Measurements from ENCODE around the gene TMPRSS11B. TPM values are rescaled to one million over a fixed set of nuclear protein-coding genes. Genes with fewer than 3 reads are reported as not detected.

Gene TMPRSS11B
- total and polyA plus RNA-seq, 2 of the 13 experiments (the other 11 are each of a cell fraction or from before 2014, with no cell fraction given) = not detected

DNA sequence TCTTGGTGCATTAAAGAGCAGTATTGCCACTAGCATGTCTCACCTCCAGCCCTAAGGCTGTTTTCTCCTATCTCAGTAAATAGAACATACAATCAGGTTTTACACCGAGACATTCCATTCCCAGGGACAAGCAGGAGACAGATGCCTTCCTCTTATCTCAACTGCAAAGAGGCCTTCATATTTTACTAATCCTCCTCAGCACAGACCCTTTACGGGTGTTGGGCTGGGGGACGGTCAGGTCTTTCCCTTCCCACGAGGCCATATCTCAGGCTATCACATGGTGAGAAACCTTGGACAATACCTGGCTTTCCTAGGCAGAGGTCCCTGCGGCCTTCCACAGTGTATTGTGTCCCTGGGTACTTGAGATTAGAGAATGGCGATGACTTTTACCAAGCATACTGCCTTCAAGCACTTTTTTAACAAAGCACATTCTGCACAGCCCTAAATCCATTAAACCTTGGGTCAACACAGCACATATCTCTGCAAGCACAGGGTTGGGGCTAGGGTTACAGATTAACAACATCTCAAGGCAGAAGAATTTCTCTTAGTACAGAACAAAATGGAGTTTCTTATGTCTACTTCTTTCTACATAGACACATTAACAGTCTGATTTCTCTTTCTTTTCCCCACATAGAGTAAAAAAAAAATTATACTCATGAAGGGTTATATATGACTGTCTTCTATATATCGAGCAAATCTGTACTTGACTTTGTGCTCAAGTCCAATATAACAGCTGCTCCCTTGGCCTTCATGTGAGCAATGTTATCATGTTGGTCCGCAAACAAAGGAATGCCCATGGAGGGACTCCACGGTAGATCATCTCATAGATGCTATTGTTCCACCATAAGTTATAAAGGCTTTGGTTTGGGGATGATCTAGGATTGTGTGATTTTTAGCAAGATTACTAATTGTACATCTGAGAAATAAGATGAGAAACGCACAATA lies 36.6 kb upstream of the TMPRSS11B start (continued):
- TF ChIP-seq, protein P1, sequence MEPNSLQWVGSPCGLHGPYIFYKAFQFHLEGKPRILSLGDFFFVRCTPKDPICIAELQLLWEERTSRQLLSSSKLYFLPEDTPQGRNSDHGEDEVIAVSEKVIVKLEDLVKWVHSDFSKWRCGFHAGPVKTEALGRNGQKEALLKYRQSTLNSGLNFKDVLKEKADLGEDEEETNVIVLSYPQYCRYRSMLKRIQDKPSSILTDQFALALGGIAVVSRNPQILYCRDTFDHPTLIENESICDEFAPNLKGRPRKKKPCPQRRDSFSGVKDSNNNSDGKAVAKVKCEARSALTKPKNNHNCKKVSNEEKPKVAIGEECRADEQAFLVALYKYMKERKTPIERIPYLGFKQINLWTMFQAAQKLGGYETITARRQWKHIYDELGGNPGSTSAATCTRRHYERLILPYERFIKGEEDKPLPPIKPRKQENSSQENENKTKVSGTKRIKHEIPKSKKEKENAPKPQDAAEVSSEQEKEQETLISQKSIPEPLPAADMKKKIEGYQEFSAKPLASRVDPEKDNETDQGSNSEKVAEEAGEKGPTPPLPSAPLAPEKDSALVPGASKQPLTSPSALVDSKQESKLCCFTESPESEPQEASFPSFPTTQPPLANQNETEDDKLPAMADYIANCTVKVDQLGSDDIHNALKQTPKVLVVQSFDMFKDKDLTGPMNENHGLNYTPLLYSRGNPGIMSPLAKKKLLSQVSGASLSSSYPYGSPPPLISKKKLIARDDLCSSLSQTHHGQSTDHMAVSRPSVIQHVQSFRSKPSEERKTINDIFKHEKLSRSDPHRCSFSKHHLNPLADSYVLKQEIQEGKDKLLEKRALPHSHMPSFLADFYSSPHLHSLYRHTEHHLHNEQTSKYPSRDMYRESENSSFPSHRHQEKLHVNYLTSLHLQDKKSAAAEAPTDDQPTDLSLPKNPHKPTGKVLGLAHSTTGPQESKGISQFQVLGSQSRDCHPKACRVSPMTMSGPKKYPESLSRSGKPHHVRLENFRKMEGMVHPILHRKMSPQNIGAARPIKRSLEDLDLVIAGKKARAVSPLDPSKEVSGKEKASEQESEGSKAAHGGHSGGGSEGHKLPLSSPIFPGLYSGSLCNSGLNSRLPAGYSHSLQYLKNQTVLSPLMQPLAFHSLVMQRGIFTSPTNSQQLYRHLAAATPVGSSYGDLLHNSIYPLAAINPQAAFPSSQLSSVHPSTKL (CRISPR knock-in tag; IDR thresholded peaks at IDR 0.05) = peak; percentile 44; the same call in 1 of the 2 replicates

DNA sequence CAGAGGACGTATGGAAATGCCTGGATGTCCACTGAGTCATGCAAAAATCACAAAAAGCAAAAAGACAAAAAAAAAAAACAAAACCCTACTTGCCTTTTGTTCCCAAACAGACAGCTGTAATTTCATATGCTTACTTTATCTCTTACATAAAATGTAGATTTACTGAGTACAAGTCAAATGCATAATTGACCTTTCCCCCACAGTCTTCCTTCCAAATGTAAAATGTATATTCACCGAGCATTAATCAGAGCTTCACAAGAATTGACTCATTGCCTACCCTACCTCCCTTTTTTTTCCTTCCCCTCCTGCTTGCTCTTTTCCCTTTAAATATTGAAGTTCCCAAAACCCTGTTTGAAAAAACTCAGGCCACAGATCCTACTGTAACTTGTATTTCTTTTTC lies 32.5 kb upstream of the TMPRSS11B start:
- DNase-seq (ENCODE audit: low spot score) (no peak), FAIRE-seq (no peak), ATAC-seq (no peak)
- H3K9ac ChIP-seq (ENCODE audit: insufficient read depth, low read depth, low read length) = no peak overlapping the region
- no peak overlapping the region for H3K4me3 ChIP-seq (replicated peaks in 1 of 3; ENCODE audit: insufficient read depth in 1 of 3, low read depth in 2 of 3, low read length in 3 of 3)
- 40% methylated on average over 2 of the region's 2 CpGs for WGBS (ENCODE audit: low lambda C conversion rate)
- intact Hi-C loops (cut with micrococcal nuclease; ENCODE audit: unreplicated experiment) = no loop called here
- peaks cover 15% of the 10 kb centered on the region for H3K4me1 ChIP-seq (ENCODE audit: insufficient read depth, low read length)
- H3K27ac ChIP-seq (ENCODE audit: extremely low read length, insufficient read depth, low read length) = no peak overlapping the region
- H2AFZ ChIP-seq (ENCODE audit: low read length) = no peak overlapping the region
- no peaks in the 10 kb centered on the region for H3K79me2 ChIP-seq (ENCODE audit: insufficient read depth, low read length)
- H3K36me3 ChIP-seq (replicated peaks in 1 of 2; ENCODE audit: control insufficient read depth in 1 of 2, insufficient read depth in 2 of 2, low read length in 2 of 2) = no peaks in the 10 kb centered on the region
- BruUV-seq (replicated peaks) = no TSS peak
- H3K27me3 ChIP-seq (ENCODE audit: control insufficient read depth in 1 of 2, insufficient read depth in 2 of 2, low read length in 2 of 2) = 0 out of 5 replicates have a peak, but pooled peaks cover 0 to 1% of the 10 kb centered on the region in 2 experiments
- H4K20me1 ChIP-seq (ENCODE audit: insufficient read depth, low read length) = no peaks in the 10 kb centered on the region
- POLR2A ChIA-PET = no interaction called here
- H3K9me3 ChIP-seq (ENCODE audit: low read length) = no peaks in the 10 kb centered on the region
- in situ Hi-C loops (cut with HindIII; ENCODE audit: extremely low pct_ligation_motif_present, low pct_unique_long_range_greater_than_20kb) = no loop called here
- CTCF ChIA-PET (ENCODE audit: low intra/inter-chr PET ratio, low total read pairs) = no interaction called here
- no peak overlapping the region for H3K4me2 ChIP-seq (ENCODE audit: low read depth, low read length)
- no peak for TF ChIP-seq RBFOX2 (IDR thresholded peaks at IDR 0.05; ENCODE audit: low read depth, low read length)
- no peak for TF ChIP-seq HMGXB3 (CRISPR knock-in tag; IDR thresholded peaks at IDR 0.05; ENCODE audit: borderline replicate concordance)
- TF ChIP-seq ONECUT2 (CRISPR knock-in tag; IDR thresholded peaks at IDR 0.05) = no peak
- TF ChIP-seq, protein P2, sequence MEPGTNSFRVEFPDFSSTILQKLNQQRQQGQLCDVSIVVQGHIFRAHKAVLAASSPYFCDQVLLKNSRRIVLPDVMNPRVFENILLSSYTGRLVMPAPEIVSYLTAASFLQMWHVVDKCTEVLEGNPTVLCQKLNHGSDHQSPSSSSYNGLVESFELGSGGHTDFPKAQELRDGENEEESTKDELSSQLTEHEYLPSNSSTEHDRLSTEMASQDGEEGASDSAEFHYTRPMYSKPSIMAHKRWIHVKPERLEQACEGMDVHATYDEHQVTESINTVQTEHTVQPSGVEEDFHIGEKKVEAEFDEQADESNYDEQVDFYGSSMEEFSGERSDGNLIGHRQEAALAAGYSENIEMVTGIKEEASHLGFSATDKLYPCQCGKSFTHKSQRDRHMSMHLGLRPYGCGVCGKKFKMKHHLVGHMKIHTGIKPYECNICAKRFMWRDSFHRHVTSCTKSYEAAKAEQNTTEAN (CRISPR knock-in tag; conservative IDR thresholded peaks at IDR 0.05) = no peak
- no peak for TF ChIP-seq ZNF713 (CRISPR knock-in tag; IDR thresholded peaks at IDR 0.05)
- TF ChIP-seq ATF7 (IDR thresholded peaks at IDR 0.05) = no peak
- TF ChIP-seq ATF7 (CRISPR knock-in tag; IDR thresholded peaks at IDR 0.05) = no peak
- no peak for TF ChIP-seq CBFB (CRISPR knock-in tag; IDR thresholded peaks at IDR 0.05)
- no peak for TF ChIP-seq PLRG1 (conservative IDR thresholded peaks at IDR 0.05)
- TF ChIP-seq HES4 (CRISPR knock-in tag; IDR thresholded peaks at IDR 0.05; ENCODE audit: borderline replicate concordance) = no peak
- TF ChIP-seq KLF11 (CRISPR knock-in tag; IDR thresholded peaks at IDR 0.05) = no peak
- TF ChIP-seq ZFP36L2 (CRISPR knock-in tag; IDR thresholded peaks at IDR 0.05) = no peak
